ENCODE measurements around the gene PPP5C. TPM values are rescaled to one million over a fixed set of nuclear protein-coding genes. Genes with fewer than 3 reads are reported as not detected.
A peak's percentile ranks its signal among the peaks of the same experiment; 100 is the strongest.

The PPP5C gene
- total and polyA plus RNA-seq, 2 of the 13 experiments (the other 11 are each of a cell fraction or from before 2014, with no cell fraction given): 41.6 to 67.9 TPM

- TF ChIP-seq BORCS8-MEF2B (CRISPR knock-in tag; IDR thresholded peaks at IDR 0.05) (peak; percentile 82), ZNF766 (CRISPR knock-in tag; IDR thresholded peaks at IDR 0.05; ENCODE audit: borderline replicate concordance) (peak; percentile 34; the same call in 1 of the 2 replicates), ZNF883 (CRISPR knock-in tag; IDR thresholded peaks at IDR 0.05; ENCODE audit: not compliant biosample characterization) (peak; percentile 64), HMGXB4 (CRISPR knock-in tag; IDR thresholded peaks at IDR 0.05; ENCODE audit: borderline replicate concordance in 1 of 2, low read depth in 1 of 2) (peak; percentile 98 to 99), GMEB1 (CRISPR knock-in tag; IDR thresholded peaks at IDR 0.05; ENCODE audit: borderline replicate concordance) (peak; percentile 71; the same call in 1 of the 2 replicates), ATF3 (CRISPR knock-in tag; IDR thresholded peaks at IDR 0.05) (no peak), YY1 (IDR thresholded peaks at IDR 0.05; ENCODE audit: insufficient read depth, insufficient replicate concordance, low read depth, low read length) (peak; percentile 91), HOXA5 (CRISPR knock-in tag; IDR thresholded peaks at IDR 0.05) (peak; percentile 68; the same call in 1 of the 2 replicates), ZBTB38 (CRISPR knock-in tag; IDR thresholded peaks at IDR 0.05) (0 out of 2 replicates have a peak, but pooled peaks have one; percentile 68), TAF1 (CRISPR knock-in tag; IDR thresholded peaks at IDR 0.05) (peak; percentile 86; the same call in 1 of the 2 replicates), LCORL (IDR thresholded peaks at IDR 0.05) (no peak), LCORL (CRISPR knock-in tag; IDR thresholded peaks at IDR 0.05) (peak; percentile 81), ZNF768 (CRISPR knock-in tag; IDR thresholded peaks at IDR 0.05) (peak; percentile 58; the same call in 1 of the 2 replicates), HMGXB3 (CRISPR knock-in tag; IDR thresholded peaks at IDR 0.05; ENCODE audit: borderline replicate concordance) (0 out of 2 replicates have a peak, but pooled peaks have one; percentile 49), DMAP1 (CRISPR knock-in tag; IDR thresholded peaks at IDR 0.05) (peak; percentile 81), ZNF224 (CRISPR knock-in tag; IDR thresholded peaks at IDR 0.05) (no peak; the same call in 1 of the 2 replicates), ZNF225 (CRISPR knock-in tag; IDR thresholded peaks at IDR 0.05) (no peak), CREBL2 (CRISPR knock-in tag; IDR thresholded peaks at IDR 0.05; ENCODE audit: borderline replicate concordance) (0 out of 2 replicates have a peak, but pooled peaks have one; percentile 32)
These were observed at the start of gene PPP5C (continued) for GRCh38 chr19:46346821-46347571.
